Ureter (tissue), 1 donor: ENCODE measurements around the gene LHX4. TPM values are rescaled to one million over a fixed set of nuclear protein-coding genes. Genes with fewer than 3 reads are reported as not detected.

Source experiments
- DNase-seq: peaks from one replicate; pipeline ENCODE4 v3.0.0-alpha.2; 2020; ENCODE audit warnings: low spot score
- total RNA-seq: library from RNA; stranded (reverse); gene quantifications from one replicate; pipeline ENCODE4 v1.2.4, GENCODE V29; 2023
- donor health status: DM: yes; HTN: yes; CAD: no.

LHX4 gene
- total RNA-seq, 1 donor from 2014 or later: not detected

- DNase-seq: no peak
Measured at GRCh38 chr1:180257486-180257885, 27.4 kb downstream of the LHX4 start.

GRCh38 chr1:180258290-180258689, 28.2 kb downstream of the LHX4 start:
- no peak for DNase-seq

GRCh38 chr1:180258935-180259334, 28.9 kb downstream of the LHX4 start:
- DNase-seq: no peak

- no peak for DNase-seq
Measured at GRCh38 chr1:180259431-180260338, 29.6 kb downstream of the LHX4 start.

GRCh38 chr1:180260541-180260940, 30.5 kb downstream of the LHX4 start:
- no peak for DNase-seq

GRCh38 chr1:180261030-180261429, 31.0 kb downstream of the LHX4 start:
- no peak for DNase-seq

GRCh38 chr1:180261524-180262155, 31.6 kb downstream of the LHX4 start:
- DNase-seq: no peak

- DNase-seq: no peak
Measured at GRCh38 chr1:180262628-180263488, 32.8 kb downstream of the LHX4 start.

GRCh38 chr1:180264595-180264994, 34.5 kb downstream of the LHX4 start:
- DNase-seq: no peak

GRCh38 chr1:180265201-180265600, 35.1 kb downstream of the LHX4 start:
- no peak for DNase-seq

- peak; percentile 36 for DNase-seq
Measured at GRCh38 chr1:180265871-180266270, 35.8 kb downstream of the LHX4 start.

GRCh38 chr1:180266275-180267210, 36.5 kb downstream of the LHX4 start:
- DNase-seq: peak; percentile 32

GRCh38 chr1:180267211-180267561, 37.1 kb downstream of the LHX4 start:
- DNase-seq: peak; percentile 36

GRCh38 chr1:180267761-180268555, 37.9 kb downstream of the LHX4 start:
- DNase-seq: peak; percentile 20

- DNase-seq: peak; percentile 19
Measured at GRCh38 chr1:180268556-180269075, 38.6 kb downstream of the LHX4 start.

- DNase-seq: peak; percentile 36
Measured at GRCh38 chr1:180269645-180270529, 39.8 kb downstream of the LHX4 start.

- DNase-seq: no peak
Measured at GRCh38 chr1:180270530-180271271, 40.6 kb downstream of the LHX4 start.
